K562 (cell line): Measurements from ENCODE around the gene NAGS. TPM values are rescaled to one million over a fixed set of nuclear protein-coding genes. Genes with fewer than 3 reads are reported as not detected.

Experiments
- BRD9 ChIP-seq: fragments of 450-650 bp; IDR thresholded peaks from 2 replicates; pipeline ENCODE4 v1.6.1; 2018; ENCODE audit warnings: low read depth; ENCODE audit not compliant: partially characterized antibody
- CHD2 ChIP-seq: IDR thresholded peaks from 2 replicates; pipeline ENCODE4 v1.6.1; 2011; ENCODE audit warnings: low read depth, low read length
- ELF1 ChIP-seq: fragments of 200-800 bp; sonication (Bioruptor generic); IDR thresholded peaks from 2 replicates; pipeline ENCODE4 v1.6.1; 2016; ENCODE audit warnings: missing genetic modification characterization, missing compliant biosample characterization
- HIVEP1 ChIP-seq: fragments of 250-450 bp; sonication (Bioruptor Pico); IDR thresholded peaks from 2 replicates; pipeline ENCODE4 v1.4.0; 2020; ENCODE audit warnings: mild to moderate bottlenecking
- JUNB ChIP-seq: fragments of 450-650 bp; formaldehyde crosslinking; conservative IDR thresholded peaks from 2 replicates; pipeline ENCODE4 v1.4.0; 2020; ENCODE audit warnings: mild to moderate bottlenecking
- LCOR ChIP-seq: sonication (generic); formaldehyde crosslinking; IDR thresholded peaks from 2 replicates; pipeline ENCODE4 v1.8.0; 2022; ENCODE audit warnings: mild to moderate bottlenecking, missing genetic modification reagents
- MTA1 ChIP-seq: fragments of 450-650 bp; IDR thresholded peaks from 2 replicates; pipeline ENCODE4 v1.6.1; 2017; ENCODE audit warnings: borderline replicate concordance
- MTA3 ChIP-seq: fragments of 450-650 bp; formaldehyde crosslinking; IDR thresholded peaks from 2 replicates; pipeline ENCODE4 v1.6.1; 2017; ENCODE audit warnings: mild to moderate bottlenecking, borderline replicate concordance
- POLR2A ChIP-seq: fragments of 450-650 bp; conservative IDR thresholded peaks from 2 replicates; pipeline ENCODE4 v1.6.1; 2016
- RBBP5 ChIP-seq: fragments of 200-600 bp; sonication (generic); IDR thresholded peaks from 2 replicates; pipeline ENCODE4 v1.6.1; 2012; ENCODE audit warnings: borderline replicate concordance, mild to moderate bottlenecking, low read length, control low read depth, inconsistent platforms; ENCODE audit not compliant: insufficient read depth, poor library complexity, severe bottlenecking
- RBM15 ChIP-seq: fragments of 200-400 bp; formaldehyde crosslinking; IDR thresholded peaks from 2 replicates; pipeline ENCODE4 v1.6.1; 2018; ENCODE audit warnings: mild to moderate bottlenecking, low read length, moderate library complexity; ENCODE audit not compliant: insufficient read depth
- ZBED1 ChIP-seq: IDR thresholded peaks from 2 replicates; pipeline ENCODE4 v1.6.1; 2014
- ZBTB17 ChIP-seq: fragments of 450-650 bp; formaldehyde crosslinking; IDR thresholded peaks from 2 replicates; pipeline ENCODE4 v1.4.0; 2020; ENCODE audit warnings: mild to moderate bottlenecking
- ZNF133 ChIP-seq: fragments of 250-450 bp; sonication (Bioruptor Pico); IDR thresholded peaks from 2 replicates; pipeline ENCODE4 v1.4.0; 2020; ENCODE audit warnings: mild to moderate bottlenecking
- ZNF239 ChIP-seq: fragments of 250-450 bp; sonication (Bioruptor Pico); IDR thresholded peaks from 2 replicates; pipeline ENCODE4 v1.4.0; 2020; ENCODE audit warnings: mild to moderate bottlenecking
- ZNF316 ChIP-seq: fragments of 450-650 bp; IDR thresholded peaks from 2 replicates; pipeline ENCODE4 v1.6.1; 2016
- ZNF695 ChIP-seq: fragments of 450-650 bp; formaldehyde crosslinking; IDR thresholded peaks from 2 replicates; pipeline ENCODE4 v1.4.0; 2020; ENCODE audit warnings: mild to moderate bottlenecking, moderate library complexity
- polyA plus RNA-seq, 8 experiments: library from polyadenylated mRNA; depleted of rRNA in 4 of 8; stranded (reverse) in 5 of 8; unstranded in 3 of 8; fragments of >200 nt; fragmentation: Nextera tagmentation in 2 of 8; fragmentation: Illumina TruSeq in 1 of 8; extraction: Ambion mirVana in 2 of 8; extraction: Trizol in 1 of 8; gene quantifications; 2 replicates each; pipeline versions ENCODE4 v1.2.1 to v1.2.3, GENCODE V29; 2011 to 2014; ENCODE audit warnings: inconsistent platforms in 1 of 8, missing spikeins in 1 of 8
- total RNA-seq, 7 experiments: library from RNA; depleted of rRNA in 6 of 7; stranded (reverse); fragments of >200 nt in 6 of 7; fragmentation: Illumina TruSeq in 2 of 7; extraction: Trizol in 2 of 7; gene quantifications; 2 replicates each; pipeline versions ENCODE4 v1.2.1 to v1.2.3, GENCODE V29; 2011 to 2021; ENCODE audit warnings: low replicate concordance in 1 of 7
- TF ChIP-seq, protein P1 (sequence below): sonication (generic); formaldehyde crosslinking; IDR thresholded peaks from 2 replicates; pipeline ENCODE4 v1.8.0; 2022; ENCODE audit warnings: mild to moderate bottlenecking, missing genetic modification reagents
- TF ChIP-seq, protein P2 (sequence below): fragments of 250-450 bp; sonication (Bioruptor Pico); IDR thresholded peaks from 2 replicates; pipeline ENCODE4 v1.8.0; 2022; ENCODE audit warnings: inconsistent platforms, mild to moderate bottlenecking, moderate library complexity, borderline replicate concordance
- TF ChIP-seq, protein P3 (sequence below): fragments of 250-450 bp; sonication (Bioruptor Pico); IDR thresholded peaks from 2 replicates; pipeline ENCODE4 v1.4.0; 2020; ENCODE audit warnings: mild to moderate bottlenecking
- TF ChIP-seq, protein P4 (sequence below), 3 experiments: fragments of 200-800 bp in 1 of 3; fragments of 250-450 bp in 1 of 3; fragments of 450-650 bp in 1 of 3; sonication (Bioruptor Pico) in 1 of 3; sonication (Bioruptor generic) in 1 of 3; formaldehyde crosslinking in 1 of 3; IDR thresholded peaks; 2 replicates each; pipeline versions ENCODE4 v1.6.1 to v1.8.0; 2016 to 2022; ENCODE audit warnings: mild to moderate bottlenecking in 2 of 3, missing genetic modification characterization in 2 of 3, missing compliant biosample characterization in 1 of 3, moderate library complexity in 1 of 3

NAGS gene
- total and polyA plus RNA-seq, 9 of the 15 experiments (the other 6 are each of a cell fraction or from before 2014, with no cell fraction given), result not detected

DNA sequence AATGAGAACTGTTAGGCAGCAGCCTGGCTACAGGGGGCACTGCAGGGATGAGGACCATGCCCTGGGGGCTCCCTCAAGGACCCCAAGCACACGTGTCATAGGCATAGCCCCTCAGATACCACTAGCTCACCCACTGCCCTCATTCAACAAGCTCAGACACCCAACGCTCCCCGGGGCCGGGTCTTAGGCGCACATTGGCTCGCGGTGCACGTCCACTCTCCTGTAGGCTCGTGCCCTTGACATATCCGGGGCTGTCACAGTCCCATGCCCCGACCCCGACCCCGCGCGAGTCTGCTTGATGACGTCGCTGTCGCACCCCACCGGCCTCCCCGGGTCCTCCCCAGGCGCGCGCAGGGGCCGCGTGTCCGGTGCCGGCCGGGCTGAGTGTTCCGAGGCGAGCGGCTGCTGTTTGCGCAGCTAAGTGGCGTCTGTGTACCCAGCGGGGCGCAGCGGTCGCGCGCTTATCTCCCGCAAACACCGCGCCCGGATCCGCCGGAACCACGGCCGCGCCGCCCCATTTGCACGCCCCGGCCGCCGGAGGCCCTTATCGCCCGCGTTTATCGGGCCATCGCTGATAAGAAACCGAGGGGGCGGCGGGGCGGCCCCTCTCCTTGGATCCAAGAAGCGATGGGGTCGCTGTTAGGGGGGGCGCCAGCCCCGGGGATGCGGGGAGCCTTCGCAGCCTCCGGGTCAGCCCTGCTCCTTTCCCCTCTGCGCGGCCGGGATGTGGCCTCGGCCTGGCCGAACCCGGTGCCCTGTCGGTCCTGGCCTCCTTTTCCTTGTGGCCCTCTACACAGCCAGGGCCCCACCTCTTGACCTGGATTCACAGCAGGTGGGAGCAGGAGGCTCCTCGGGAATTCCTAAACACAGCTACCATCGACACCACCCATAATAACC is 20.7 kb upstream of the NAGS start (continued):
- no peak for TF ChIP-seq RBBP5
- TF ChIP-seq RBM15, result no peak
- no peak for TF ChIP-seq HIVEP1
- no peak for TF ChIP-seq ZNF239
- TF ChIP-seq, protein P1, sequence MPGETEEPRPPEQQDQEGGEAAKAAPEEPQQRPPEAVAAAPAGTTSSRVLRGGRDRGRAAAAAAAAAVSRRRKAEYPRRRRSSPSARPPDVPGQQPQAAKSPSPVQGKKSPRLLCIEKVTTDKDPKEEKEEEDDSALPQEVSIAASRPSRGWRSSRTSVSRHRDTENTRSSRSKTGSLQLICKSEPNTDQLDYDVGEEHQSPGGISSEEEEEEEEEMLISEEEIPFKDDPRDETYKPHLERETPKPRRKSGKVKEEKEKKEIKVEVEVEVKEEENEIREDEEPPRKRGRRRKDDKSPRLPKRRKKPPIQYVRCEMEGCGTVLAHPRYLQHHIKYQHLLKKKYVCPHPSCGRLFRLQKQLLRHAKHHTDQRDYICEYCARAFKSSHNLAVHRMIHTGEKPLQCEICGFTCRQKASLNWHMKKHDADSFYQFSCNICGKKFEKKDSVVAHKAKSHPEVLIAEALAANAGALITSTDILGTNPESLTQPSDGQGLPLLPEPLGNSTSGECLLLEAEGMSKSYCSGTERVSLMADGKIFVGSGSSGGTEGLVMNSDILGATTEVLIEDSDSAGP (CRISPR knock-in tag), result no peak
- no peak for TF ChIP-seq JUNB (CRISPR knock-in tag)
- no peak for TF ChIP-seq LCOR
- no peak for TF ChIP-seq CHD2
- no peak for TF ChIP-seq BRD9
- peak; percentile 56 for TF ChIP-seq POLR2A
- TF ChIP-seq, protein P2, sequence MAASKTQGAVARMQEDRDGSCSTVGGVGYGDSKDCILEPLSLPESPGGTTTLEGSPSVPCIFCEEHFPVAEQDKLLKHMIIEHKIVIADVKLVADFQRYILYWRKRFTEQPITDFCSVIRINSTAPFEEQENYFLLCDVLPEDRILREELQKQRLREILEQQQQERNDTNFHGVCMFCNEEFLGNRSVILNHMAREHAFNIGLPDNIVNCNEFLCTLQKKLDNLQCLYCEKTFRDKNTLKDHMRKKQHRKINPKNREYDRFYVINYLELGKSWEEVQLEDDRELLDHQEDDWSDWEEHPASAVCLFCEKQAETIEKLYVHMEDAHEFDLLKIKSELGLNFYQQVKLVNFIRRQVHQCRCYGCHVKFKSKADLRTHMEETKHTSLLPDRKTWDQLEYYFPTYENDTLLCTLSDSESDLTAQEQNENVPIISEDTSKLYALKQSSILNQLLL (CRISPR knock-in tag), result no peak
- TF ChIP-seq ZNF695, result no peak
- TF ChIP-seq MTA1, result peak; percentile 90
- TF ChIP-seq, protein P3, sequence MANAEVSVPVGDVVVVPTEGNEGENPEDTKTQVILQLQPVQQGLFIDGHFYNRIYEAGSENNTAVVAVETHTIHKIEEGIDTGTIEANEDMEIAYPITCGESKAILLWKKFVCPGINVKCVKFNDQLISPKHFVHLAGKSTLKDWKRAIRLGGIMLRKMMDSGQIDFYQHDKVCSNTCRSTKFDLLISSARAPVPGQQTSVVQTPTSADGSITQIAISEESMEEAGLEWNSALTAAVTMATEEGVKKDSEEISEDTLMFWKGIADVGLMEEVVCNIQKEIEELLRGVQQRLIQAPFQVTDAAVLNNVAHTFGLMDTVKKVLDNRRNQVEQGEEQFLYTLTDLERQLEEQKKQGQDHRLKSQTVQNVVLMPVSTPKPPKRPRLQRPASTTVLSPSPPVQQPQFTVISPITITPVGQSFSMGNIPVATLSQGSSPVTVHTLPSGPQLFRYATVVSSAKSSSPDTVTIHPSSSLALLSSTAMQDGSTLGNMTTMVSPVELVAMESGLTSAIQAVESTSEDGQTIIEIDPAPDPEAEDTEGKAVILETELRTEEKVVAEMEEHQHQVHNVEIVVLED (CRISPR knock-in tag), result no peak
- no peak for TF ChIP-seq ZBED1
- no peak for TF ChIP-seq ZNF316
- no peak for TF ChIP-seq ELF1 (tag)
- TF ChIP-seq ZNF133 (CRISPR knock-in tag), result no peak
- peak; percentile 83 for TF ChIP-seq MTA3
- TF ChIP-seq ZBTB17 (CRISPR knock-in tag), result no peak
- TF ChIP-seq, protein P4, sequence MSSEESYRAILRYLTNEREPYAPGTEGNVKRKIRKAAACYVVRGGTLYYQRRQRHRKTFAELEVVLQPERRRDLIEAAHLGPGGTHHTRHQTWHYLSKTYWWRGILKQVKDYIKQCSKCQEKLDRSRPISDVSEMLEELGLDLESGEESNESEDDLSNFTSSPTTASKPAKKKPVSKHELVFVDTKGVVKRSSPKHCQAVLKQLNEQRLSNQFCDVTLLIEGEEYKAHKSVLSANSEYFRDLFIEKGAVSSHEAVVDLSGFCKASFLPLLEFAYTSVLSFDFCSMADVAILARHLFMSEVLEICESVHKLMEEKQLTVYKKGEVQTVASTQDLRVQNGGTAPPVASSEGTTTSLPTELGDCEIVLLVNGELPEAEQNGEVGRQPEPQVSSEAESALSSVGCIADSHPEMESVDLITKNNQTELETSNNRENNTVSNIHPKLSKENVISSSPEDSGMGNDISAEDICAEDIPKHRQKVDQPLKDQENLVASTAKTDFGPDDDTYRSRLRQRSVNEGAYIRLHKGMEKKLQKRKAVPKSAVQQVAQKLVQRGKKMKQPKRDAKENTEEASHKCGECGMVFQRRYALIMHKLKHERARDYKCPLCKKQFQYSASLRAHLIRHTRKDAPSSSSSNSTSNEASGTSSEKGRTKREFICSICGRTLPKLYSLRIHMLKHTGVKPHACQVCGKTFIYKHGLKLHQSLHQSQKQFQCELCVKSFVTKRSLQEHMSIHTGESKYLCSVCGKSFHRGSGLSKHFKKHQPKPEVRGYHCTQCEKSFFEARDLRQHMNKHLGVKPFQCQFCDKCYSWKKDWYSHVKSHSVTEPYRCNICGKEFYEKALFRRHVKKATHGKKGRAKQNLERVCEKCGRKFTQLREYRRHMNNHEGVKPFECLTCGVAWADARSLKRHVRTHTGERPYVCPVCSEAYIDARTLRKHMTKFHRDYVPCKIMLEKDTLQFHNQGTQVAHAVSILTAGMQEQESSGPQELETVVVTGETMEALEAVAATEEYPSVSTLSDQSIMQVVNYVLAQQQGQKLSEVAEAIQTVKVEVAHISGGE (CRISPR knock-in tag; IDR thresholded peaks at IDR 0.05), result peak in 1 of 3 experiments; percentile 49; a peak in 1 of 6 replicates
